GM19025 (cell line): ENCODE results near the gene DNAJB11.
"Not testable (repeated sequence)": the region's sequence is repeated elsewhere in the genome, so short reads cannot be mapped to it uniquely, and the experiment has no call there.

Experiments used
- ATAC-seq: cut with Tn5 transposase; IDR thresholded peaks from one replicate; pipeline ENCODE4 v1.9.1; 2021; ENCODE audit warnings: mild to moderate bottlenecking, low read depth, moderate library complexity; ENCODE audit not compliant: unreplicated experiment

The DNAJB11 gene

DNA sequence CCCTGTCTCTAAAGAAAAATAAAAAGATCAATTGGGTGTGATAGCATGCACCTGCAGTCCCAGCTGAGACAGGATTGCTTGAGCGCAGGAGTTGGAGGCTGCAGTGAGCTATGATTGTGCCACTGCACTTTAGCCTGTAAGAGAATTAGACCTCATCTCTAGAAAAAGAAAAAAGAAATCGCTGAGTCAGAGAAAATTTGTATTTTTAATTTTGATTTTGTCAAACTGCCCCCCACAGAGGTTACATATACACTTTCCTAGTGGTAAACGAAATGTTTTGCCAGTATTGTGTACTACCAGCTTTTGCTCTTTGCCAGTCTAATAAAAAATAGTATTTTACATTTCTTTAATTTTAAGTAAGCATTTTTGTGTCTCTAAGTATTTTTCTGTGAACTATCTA is 21.0 kb upstream of the DNAJB11 start:
- ATAC-seq: no peak

DNA sequence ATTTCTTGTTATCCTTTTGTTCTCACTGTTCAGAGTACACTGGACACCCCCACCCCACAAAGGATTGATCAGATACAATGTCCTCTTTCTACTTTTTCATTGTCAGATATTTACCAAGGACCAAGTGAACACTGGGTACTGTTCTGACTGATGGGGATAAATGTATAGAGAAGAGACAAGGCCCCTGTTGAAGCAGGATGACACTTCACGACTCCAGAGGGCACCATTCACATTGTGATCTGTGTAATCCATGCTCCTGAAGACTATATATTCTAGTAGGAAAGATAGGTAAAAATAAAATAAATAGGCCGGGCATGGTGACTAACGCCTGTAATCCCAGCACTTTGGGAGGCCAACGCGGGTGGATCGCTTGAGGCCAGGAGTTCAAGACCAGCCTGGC is 19.1 kb upstream of the DNAJB11 start:
- no peak for ATAC-seq

DNA sequence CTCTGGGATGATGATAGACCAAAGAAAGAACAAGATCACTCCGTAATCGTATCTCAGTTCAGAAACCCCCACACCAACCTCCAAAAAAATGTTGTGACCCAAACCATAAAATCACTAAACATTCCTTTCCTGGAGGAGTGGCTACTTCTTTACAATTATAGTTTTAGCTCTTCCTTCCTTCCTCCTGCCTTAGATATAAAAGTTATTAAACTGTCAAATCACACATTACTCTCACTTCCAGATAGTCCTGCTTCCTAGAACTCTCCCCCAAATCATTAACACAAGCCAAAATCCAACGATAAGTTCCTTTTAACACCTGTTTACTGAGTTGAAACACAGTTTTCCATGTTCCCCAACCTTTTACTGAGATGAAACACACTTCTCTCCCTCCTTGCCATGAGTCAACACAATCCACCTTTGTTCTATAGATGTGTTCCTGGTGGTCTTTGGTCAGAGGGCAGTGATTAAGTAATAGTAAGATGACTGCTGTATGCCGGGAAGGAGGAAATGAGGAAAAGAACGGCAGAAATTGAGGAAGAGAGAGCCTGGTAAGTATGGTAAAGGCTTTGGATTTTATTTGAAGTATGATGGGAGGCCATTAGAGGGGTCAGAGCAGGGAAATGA is 18.0 kb upstream of the DNAJB11 start:
- no peak for ATAC-seq

DNA sequence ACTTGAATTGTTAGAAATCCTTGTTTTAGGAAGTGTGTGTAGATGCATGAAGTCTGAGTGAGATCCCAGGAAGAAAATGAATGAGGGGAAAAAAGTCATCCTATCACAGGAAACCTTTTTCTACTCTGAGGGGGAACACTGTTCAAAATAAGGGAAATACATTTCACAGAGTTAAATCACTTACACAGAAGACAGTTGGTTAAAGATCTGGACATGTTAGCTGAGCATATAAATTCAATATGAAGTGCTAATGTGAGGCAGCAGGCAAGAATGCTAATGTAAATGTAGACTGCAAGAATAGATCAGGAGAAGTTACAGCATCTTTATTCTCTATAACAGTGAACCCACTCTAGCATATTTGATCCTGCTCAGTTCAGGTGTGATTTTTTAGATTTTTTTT is 5.9 kb upstream of the DNAJB11 start:
- no peak for ATAC-seq

DNA sequence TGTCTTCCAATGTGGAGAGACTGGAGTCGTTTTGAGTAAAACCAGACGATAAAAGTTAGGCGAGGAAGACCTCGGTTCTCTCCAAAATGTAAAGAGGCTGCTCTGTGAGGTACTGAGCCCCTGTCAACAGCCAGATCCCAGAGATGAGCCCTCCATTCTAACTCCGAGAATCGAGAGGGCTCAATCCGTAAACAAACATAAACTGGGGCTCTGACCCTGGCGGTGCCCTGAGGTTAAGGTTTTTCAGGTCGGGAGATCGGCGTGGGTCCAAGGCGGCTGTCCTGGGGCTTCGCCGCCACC is 3.8 kb upstream of the DNAJB11 start:
- ATAC-seq: no peak

DNA sequence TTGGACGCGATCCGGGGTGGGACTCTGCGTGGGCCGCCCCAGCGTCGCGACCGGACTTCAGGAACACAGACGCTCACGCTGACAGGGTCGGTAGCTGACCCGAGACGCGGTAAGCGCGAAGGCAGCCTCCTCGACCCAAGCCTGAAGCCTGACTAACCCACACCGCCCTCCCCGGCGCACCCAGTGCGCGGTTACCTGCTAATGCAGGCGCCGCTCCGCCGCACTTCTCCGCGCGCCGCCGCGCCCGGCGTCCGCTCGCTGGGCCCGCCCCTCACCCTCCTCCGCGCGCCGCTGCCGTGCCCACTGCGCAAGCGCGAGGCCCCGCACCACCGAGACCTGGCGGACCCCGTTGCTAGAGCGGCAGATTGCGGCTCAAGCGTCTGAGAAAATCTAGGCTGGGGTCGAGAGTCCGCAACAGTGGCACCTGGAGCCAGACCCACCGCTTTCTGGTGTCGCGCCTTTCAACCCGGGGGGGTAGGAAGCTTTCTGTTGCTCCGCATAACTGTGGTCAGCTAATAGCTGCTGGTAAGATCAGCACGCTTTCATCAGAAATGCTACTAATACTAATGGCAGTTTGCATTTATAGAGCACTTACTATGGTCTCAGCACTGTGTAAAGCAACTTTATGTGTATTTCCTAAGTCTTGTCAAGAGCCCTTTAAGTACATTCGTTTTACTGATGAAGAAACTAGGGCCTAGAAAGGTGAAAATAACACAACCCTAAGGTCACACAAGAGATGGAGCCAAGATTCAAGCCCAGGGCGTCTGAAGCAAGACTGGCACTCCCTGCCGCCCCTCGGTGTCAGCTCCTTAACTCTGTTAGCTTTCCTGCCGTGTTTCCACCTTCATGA is 3.2 kb upstream of the DNAJB11 start, which contains the start of gene TBCCD1:
TBCCD1 (minus strand) TSS at position 268 of the 850 bp plus-strand sequence. CDS start 3,010 bp downstream, outside the sequence.
- ATAC-seq: peak; percentile 36

DNA sequence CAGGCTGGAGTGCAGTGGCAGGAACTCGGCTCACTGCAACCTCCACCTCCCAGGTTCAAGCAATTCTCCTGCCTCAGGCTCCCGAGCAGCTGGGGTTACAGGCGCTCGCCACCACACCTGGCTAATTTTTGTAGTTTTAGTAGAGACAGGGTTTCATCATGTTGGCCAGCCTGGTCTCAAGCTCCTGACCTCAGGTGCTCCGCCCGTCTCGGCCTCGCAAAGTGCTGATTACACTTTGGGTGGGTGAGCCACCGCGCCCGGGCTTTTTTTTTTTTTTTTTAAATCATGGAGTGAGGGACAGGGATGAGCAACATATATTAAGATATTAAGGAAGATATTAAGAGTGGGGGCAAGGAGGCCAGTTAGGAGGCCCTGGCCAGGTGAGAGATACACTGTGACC is 1.2 kb upstream of the DNAJB11 start:
- ATAC-seq: not testable (repeated sequence)

DNA sequence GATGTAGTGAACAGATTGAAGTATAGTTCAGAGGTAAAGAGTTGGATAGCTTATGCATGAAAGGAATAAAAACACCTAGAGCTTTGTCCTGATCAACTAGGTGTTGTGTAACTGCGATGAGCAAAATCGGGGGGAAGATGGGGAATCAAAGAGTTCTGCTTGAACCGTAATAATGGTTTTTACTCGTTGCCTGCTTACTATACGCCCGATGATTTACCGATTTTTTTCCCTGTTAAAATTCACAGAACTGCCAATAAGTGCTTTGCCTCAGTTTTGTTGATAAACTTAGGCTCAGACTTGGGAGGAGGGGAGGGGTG is 783 bp upstream of the DNAJB11 start:
- no peak for ATAC-seq

DNA sequence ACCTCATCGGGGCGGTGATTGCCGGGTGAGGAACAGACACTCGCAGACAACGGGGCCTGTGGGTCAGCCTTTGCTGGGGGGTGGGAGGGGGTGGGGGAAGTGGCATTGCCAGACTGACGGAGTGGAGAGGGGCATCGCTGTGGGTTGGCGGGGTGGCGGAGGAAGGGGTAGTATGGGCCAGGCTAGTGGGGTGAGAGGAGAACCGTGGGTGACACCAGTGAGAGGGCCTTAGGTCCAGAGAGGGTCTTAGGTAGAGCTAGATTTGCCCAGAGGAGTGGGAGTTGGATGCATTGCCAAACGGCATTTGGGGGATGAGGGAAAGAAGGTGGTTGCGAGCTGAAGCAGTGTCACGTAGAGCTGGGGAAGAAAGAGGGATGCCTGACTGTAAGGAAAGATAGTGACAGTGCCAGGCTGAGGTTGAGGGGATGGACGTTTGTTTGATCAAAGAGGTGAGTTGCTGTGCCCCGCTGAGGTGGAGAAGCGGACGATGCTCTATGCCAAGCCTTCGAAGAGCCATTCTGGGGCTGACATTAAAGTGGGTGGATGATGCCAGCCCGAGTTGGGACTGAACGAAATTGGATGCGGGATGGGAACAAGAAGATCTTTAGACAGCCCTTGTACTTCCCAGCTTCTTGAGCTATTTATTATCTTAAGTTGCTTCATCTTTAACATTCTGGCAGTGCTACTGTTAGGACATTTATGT is 572 bp downstream of the DNAJB11 start:
- no peak for ATAC-seq

DNA sequence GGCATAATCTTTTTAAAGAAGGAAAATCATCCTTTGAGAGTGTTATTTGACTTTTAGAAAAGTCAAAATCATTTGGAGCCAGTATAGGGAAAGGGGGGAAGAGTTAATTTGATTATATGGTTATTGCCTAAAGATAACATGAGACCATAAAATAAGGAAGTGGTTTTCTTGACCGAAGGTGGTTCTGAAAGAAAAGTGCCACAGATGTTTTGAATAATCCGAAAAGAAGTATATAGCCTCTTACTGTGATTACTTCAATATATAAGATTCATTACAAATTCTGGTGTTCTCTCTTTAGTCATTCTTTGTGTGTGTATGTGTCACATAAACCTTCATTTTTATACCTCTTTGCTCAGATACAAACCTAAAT is 1.1 kb downstream of the DNAJB11 start:
- ATAC-seq: no peak

DNA sequence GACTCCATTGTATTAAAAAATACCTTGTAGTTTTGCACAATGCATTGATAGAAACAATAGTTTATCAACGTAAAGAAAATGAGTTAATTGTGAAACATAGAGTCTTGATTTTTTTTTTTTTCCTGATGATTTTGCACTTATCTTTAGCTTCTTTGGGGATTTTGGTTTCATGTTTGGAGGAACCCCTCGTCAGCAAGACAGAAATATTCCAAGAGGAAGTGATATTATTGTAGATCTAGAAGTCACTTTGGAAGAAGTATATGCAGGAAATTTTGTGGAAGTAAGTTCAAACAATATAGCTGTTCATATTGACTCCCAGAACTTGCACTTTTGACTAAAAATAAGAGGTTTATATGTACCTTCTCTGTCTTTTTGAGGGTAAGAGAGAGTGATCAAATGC is 7.0 kb downstream of the DNAJB11 start:
- ATAC-seq: no peak

DNA sequence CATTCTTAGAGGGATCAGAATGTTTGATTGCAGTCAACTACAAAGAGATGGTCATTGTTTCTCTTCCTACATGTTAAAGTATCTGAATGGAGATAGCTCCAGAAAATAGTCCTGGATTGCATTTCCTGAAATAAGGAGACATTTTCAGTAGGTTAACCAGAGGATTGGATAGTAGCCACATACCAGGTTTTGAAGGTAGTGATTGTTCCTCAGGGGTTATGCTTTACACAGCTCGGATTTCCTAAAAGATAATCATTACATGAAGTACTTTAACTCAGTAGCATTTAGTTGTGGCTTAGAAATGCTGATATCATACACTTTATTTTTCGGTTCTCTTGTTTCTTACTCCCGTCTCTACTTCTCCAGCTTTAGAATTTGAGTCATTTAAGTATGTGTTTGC is 10.3 kb downstream of the DNAJB11 start:
- ATAC-seq: no peak

DNA sequence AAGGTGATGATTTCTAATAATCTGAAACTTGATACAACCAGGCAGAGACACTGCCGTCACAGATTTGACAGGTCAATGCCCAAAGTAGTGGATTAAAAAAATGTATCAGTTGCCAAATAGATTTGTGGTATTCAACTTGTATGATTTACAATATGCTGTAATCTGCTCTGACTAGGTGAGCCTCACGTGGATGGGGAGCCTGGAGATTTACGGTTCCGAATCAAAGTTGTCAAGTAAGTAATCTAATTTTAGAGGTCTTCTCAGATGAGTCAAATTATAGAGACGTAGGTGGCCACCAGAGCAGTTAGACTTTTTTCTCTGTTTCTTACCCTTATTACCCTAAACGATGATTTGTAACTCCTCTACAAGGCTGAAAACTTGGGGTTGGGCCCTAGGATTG is 12.0 kb downstream of the DNAJB11 start:
- no peak for ATAC-seq

DNA sequence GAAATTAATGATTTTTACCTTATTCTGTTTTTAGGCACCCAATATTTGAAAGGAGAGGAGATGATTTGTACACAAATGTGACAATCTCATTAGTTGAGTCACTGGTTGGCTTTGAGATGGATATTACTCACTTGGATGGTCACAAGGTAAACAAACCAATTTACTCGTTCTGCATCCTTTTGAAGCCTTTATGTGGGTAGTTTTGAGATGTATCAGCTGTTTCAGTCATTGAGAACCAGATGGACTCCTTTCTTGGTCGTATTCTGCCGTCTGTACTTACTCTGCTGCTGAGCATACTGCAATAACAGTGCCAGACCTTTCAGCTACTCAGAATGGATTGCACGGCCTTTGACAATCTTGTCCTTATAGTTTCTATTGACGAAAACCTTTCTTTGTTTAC is 13.3 kb downstream of the DNAJB11 start:
- no peak for ATAC-seq

DNA sequence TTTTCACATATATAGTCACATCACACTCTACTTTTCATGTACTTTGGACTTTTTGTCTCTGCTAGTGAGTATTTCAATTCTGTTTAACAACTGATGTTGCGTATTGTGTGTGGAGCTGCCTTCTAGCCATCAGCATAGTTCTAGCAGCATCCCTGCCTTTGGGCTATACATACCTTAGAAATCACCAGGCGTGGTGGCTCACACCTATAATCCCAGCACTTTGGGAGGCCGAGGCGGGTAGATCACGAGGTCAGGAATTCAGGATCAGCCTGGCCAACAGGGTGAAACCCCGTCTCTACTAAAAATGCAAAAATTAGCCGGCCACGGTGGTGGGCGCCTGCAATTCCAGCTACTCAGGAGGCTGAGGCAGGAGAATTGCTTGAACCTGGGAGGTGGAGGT is 15.7 kb downstream of the DNAJB11 start:
- ATAC-seq: not testable (repeated sequence)

DNA sequence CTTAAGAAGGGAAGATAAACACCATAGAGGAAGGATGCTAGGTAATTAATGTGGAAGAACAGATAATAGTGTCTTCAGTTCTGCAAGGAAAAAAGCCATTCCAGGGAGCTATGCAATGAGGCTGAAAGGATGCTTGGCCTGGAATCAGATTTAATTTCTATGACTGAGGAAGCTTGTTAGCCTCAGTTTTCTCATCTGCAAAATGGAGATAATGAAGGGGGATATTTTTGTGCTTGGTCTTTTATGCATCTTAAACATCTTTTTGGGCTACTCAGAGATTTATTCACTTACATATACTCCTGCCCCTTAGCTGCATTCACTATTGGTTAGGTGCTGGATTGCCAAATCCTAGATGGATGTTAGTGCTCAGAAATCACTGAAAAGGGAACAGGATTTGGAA is 16.7 kb downstream of the DNAJB11 start:
- no peak for ATAC-seq

DNA sequence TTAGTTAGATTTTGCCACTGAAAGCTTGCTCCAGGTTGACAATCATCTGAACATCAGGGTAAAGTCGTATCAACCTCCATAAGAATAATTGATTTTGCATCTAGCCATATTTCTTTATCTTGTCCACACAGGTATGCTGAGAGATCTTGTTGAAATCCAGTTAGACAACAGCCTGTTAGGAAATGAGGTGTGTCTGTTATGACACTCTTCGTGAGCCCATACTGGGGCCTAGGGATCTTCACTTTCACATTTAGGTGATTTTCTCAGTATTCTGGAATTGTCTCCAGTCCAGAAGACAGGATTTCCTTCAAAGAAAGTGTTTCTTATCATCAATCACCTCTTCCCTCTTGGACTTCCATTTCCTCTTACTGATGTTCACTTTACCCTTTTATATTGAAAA is 18.1 kb downstream of the DNAJB11 start:
- ATAC-seq: no peak

DNA sequence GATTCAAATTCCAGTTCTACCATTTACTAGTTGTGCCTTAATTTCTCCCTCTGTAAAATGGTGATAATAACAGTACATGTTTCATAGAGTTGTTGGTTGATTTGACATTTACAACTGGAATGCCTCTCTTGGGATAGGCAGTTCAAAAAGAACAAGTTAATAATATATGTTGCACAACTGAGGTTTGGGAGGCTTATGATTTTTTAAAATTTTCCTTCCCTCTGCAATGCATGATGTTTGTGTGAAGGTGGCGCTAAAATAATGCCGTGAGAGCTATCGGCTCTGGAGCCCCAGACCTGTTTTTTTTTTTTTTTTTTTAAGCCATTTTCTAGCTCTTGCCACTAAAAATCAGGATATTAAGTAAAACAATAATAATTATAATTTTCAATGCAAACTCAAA is 18.6 kb downstream of the DNAJB11 start:
- ATAC-seq: no peak

DNA sequence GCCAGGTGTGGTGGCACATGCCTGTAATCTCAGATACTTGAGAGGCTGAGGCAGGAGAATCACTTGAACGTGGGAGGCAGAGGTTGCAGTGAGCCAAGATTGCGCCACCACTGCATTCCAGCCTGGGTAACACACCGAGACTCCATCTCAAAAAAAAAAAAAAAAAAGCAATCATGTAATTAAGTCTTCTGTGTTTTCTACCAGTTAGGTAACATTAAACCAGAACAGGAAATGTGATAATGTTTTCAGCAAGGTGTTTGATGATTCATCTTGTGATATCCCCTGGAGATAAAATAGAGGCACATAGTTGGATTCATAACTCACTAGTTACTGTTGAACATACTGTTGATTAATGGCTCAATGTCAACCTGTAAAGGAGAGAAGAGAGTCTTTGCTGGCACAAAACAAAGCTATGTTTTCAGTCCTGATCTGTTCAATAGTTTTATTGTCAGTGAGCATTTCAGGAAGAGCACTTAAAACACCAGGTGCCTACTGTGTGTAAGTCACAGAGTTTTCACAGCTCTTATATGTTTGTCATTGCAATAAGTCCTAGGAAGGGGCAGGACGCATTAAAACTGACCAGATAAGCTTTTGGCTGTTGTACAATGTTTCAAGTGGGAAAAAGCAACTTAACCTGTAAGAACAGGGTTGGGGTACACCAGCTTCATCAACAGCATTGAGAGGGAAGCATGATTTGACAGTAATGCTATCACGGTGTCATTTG is 19.5 kb downstream of the DNAJB11 start:
- no peak for ATAC-seq

DNA sequence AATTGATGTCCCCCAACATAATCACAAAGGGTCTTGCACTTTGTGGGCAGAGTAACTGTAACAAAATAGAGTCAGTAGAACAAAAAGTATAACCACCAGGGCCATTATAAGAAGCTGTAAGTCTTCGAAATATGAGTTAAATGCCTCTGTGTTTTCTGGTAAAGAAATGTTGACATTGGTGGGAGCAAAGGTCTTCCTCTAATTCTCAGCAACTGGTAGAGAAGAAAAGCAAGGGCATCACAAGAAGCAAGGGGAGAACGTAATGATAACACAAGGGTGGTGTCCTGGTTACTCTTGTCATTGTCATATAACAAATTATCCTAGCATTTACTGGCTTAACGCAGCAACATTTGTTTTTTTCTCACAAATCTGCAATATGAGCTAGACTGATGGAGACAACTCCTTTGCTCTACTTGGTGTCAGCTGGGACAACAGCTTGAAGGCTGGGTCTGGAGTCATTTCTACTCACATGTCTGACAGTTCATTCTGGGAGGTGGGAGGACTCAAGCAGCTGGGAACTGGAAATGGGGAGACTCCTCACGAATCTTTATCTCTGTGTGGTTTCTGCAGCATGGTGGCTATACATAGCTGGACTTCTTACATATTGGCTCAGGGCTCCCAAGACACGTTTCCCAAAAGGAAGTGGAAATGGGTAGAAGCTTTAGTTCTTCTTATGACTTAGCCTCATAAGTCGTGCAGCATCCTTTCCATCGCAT is 20.2 kb downstream of the DNAJB11 start:
- no peak for ATAC-seq

DNA sequence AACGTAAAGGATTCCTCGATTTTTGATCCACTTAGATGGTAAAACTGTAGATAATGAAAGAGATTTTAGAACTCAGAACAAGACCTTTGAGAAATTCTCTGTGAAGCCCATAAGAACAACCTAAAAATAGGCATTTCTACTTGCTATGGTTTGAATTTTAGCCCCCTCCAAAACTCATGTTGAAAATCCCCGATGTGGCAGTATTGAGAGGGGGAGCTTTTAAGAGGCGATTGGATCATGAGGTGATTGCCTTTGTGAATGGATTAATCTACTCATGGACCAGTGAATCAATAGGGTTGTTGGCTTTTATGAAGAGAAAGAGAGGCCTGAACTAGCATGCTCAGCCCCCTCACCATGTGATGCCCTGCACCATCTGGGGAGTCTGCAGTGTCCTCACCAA is 22.2 kb downstream of the DNAJB11 start:
- no peak for ATAC-seq
